ENCODE measurements around the gene CFAP97D1.

Gene CFAP97D1

GRCh38 chr17:43827596-43827995, 47.4 kb downstream of the CFAP97D1 start:
- TF ChIP-seq CTCF (IDR thresholded peaks at IDR 0.05; ENCODE audit: low read depth, low read length, missing control alignments), result no peak
- in situ Hi-C loops (cut with HindIII; ENCODE audit: low sequenced_read_pairs), result no loop called here
- DNase-seq (ENCODE audit: low read depth), result no peak
- H3K4me3 ChIP-seq (ENCODE audit: low read depth, low read length), result no peak overlapping the region

GRCh38 chr17:43829738-43830137, 49.5 kb downstream of the CFAP97D1 start:
- no peak for DNase-seq (ENCODE audit: low read depth)
- TF ChIP-seq CTCF (IDR thresholded peaks at IDR 0.05; ENCODE audit: low read depth, low read length, missing control alignments), result no peak
- in situ Hi-C loops (cut with HindIII; ENCODE audit: low sequenced_read_pairs), result no loop called here
- no peak overlapping the region for H3K4me3 ChIP-seq (ENCODE audit: low read depth, low read length)

- no peak for TF ChIP-seq CTCF (IDR thresholded peaks at IDR 0.05; ENCODE audit: low read depth, low read length, missing control alignments)
- no peak for DNase-seq (ENCODE audit: low read depth)
- in situ Hi-C loops (cut with HindIII; ENCODE audit: low sequenced_read_pairs), result no loop called here
- H3K4me3 ChIP-seq (ENCODE audit: low read depth, low read length), result no peak overlapping the region
Observed at GRCh38 chr17:43830510-43831140, 50.4 kb downstream of the CFAP97D1 start.

GRCh38 chr17:43831633-43832032, 51.4 kb downstream of the CFAP97D1 start:
- in situ Hi-C loops (cut with HindIII; ENCODE audit: low sequenced_read_pairs), result no loop called here
- TF ChIP-seq CTCF (IDR thresholded peaks at IDR 0.05; ENCODE audit: low read depth, low read length, missing control alignments), result no peak

GRCh38 chr17:43832168-43832975, 52.1 kb downstream of the CFAP97D1 start:
- in situ Hi-C loops (cut with HindIII; ENCODE audit: low sequenced_read_pairs), result no loop called here
- peak overlapping the region; percentile 59 for H3K4me3 ChIP-seq (ENCODE audit: low read depth, low read length)
- no peak for TF ChIP-seq CTCF (IDR thresholded peaks at IDR 0.05; ENCODE audit: low read depth, low read length, missing control alignments)
- no peak for DNase-seq (ENCODE audit: low read depth)

More at GRCh38 chr17:43831633-43832032, 51.4 kb downstream of the CFAP97D1 start:
- no peak for DNase-seq (ENCODE audit: low read depth)
- H3K4me3 ChIP-seq (ENCODE audit: low read depth, low read length), result no peak overlapping the region

- in situ Hi-C loops (cut with HindIII; ENCODE audit: low sequenced_read_pairs), result no loop called here
- no peak for TF ChIP-seq CTCF (IDR thresholded peaks at IDR 0.05; ENCODE audit: low read depth, low read length, missing control alignments)
- peak within 1 kb of the TSS; percentile 59 for H3K4me3 ChIP-seq (ENCODE audit: low read depth, low read length)
- no peak for DNase-seq (ENCODE audit: low read depth)
Observed at GRCh38 chr17:43832976-43833829, 53.0 kb downstream of the CFAP97D1 start, which contains the start of gene MPP3. TSS of gene MPP3 (minus strand) at chr17:43833146. CDS start at chr17:43831906, 1,240 bp downstream.
